HEK293 (cell line): ENCODE results near the gene UBE2G1.

Experiments
- CTCF ChIA-PET: fragments of 350-600 bp; formaldehyde crosslinking; extraction: SDS; loops from one replicate; lab custom pipeline; 2021; ENCODE audit warnings: antibody characterized with exemption; lab: Yijun Ruan, JAX
- POLR2A ChIA-PET: fragments of 300-600 bp; formaldehyde crosslinking; extraction: SDS; loops from one replicate; lab custom pipeline; 2020; ENCODE audit warnings: antibody characterized with exemption, inconsistent platforms; lab: Yijun Ruan, JAX
- H3K27ac ChIP-seq: fragments of 200-500 bp; sonication (Bioruptor generic); 2 replicates; pipeline ENCODE4 v1.5.1; 2014; ENCODE audit warnings: low read depth, low read length, control low read depth, inconsistent platforms; ENCODE audit errors: extremely low read depth
- H3K36me3 ChIP-seq, 2 experiments: fragments of 200-500 bp in 1 of 2; sonication (Bioruptor generic) in 1 of 2; 1 replicate in 1 of 2; 2 replicates in 1 of 2; pipeline ENCODE4 v1.5.1; 2014 to 2017; ENCODE audit warnings: inconsistent platforms in 2 of 2, low read length in 2 of 2; ENCODE audit not compliant: control insufficient read depth in 2 of 2, insufficient read depth in 1 of 2
- H3K4me1 ChIP-seq: fragments of 200-500 bp; sonication (Bioruptor generic); 2 replicates; pipeline ENCODE4 v1.5.1; 2014; ENCODE audit warnings: mild to moderate bottlenecking, low read length, inconsistent platforms; ENCODE audit not compliant: control insufficient read depth, insufficient read depth
- H3K4me3 ChIP-seq: 2 replicates; pipeline ENCODE4 v1.5.1; 2011; ENCODE audit warnings: low read depth, mild to moderate bottlenecking, control low read depth, low read length, moderate library complexity
- H3K9me3 ChIP-seq: fragments of 200-500 bp; sonication (Bioruptor generic); 2 replicates; pipeline ENCODE4 v1.5.1; 2014; ENCODE audit warnings: low read depth, low read length, inconsistent platforms; ENCODE audit not compliant: control insufficient read depth, insufficient read depth
- GLIS1 ChIP-seq: fragments of 450-650 bp; formaldehyde crosslinking; IDR thresholded peaks from 2 replicates; pipeline ENCODE4 v1.5.1; 2016; ENCODE audit warnings: missing biosample characterization, missing genetic modification characterization
- KLF9 ChIP-seq: fragments of 450-650 bp; formaldehyde crosslinking; IDR thresholded peaks from 2 replicates; pipeline ENCODE4 v1.5.1; 2016; ENCODE audit warnings: missing biosample characterization, missing genetic modification characterization, low read depth
- OSR2 ChIP-seq: fragments of 450-650 bp; formaldehyde crosslinking; IDR thresholded peaks from 2 replicates; pipeline ENCODE4 v1.5.1; 2016; ENCODE audit warnings: missing biosample characterization, missing genetic modification characterization
- OVOL3 ChIP-seq: fragments of 450-650 bp; formaldehyde crosslinking; IDR thresholded peaks from 2 replicates; pipeline ENCODE4 v1.5.1; 2016; ENCODE audit warnings: missing biosample characterization, missing genetic modification characterization
- SALL2 ChIP-seq: fragments of 450-650 bp; formaldehyde crosslinking; IDR thresholded peaks from 2 replicates; pipeline ENCODE4 v1.5.0; 2017; ENCODE audit warnings: missing biosample characterization, mild to moderate bottlenecking, missing genetic modification characterization, borderline replicate concordance
- SP7 ChIP-seq: fragments of 450-650 bp; formaldehyde crosslinking; IDR thresholded peaks from 2 replicates; pipeline ENCODE4 v1.5.1; 2016; ENCODE audit warnings: missing biosample characterization, missing genetic modification characterization
- YY2 ChIP-seq: fragments of 450-650 bp; formaldehyde crosslinking; IDR thresholded peaks from 2 replicates; pipeline ENCODE4 v1.5.1; 2016; ENCODE audit warnings: missing biosample characterization, missing genetic modification characterization
- ZIC2 ChIP-seq: fragments of 450-650 bp; formaldehyde crosslinking; IDR thresholded peaks from 2 replicates; pipeline ENCODE4 v1.5.1; 2016; ENCODE audit warnings: missing biosample characterization, missing genetic modification characterization
- ZNF223 ChIP-seq: fragments of 450-650 bp; formaldehyde crosslinking; IDR thresholded peaks from 2 replicates; pipeline ENCODE4 v1.5.1; 2016; ENCODE audit warnings: missing biosample characterization, missing genetic modification characterization
- ZNF24 ChIP-seq: fragments of 450-650 bp; formaldehyde crosslinking; IDR thresholded peaks from 2 replicates; pipeline ENCODE4 v1.5.1; 2016; ENCODE audit warnings: missing biosample characterization, missing genetic modification characterization
- ZNF341 ChIP-seq: fragments of 450-650 bp; formaldehyde crosslinking; IDR thresholded peaks from 2 replicates; pipeline ENCODE4; 2016; ENCODE audit warnings: low read depth, missing biosample characterization, missing genetic modification characterization
- ZNF350 ChIP-seq: fragments of 450-650 bp; formaldehyde crosslinking; IDR thresholded peaks from 2 replicates; pipeline ENCODE4 v1.5.0; 2017; ENCODE audit warnings: missing biosample characterization, mild to moderate bottlenecking, missing genetic modification characterization
- ZNF426 ChIP-seq: fragments of 450-650 bp; formaldehyde crosslinking; IDR thresholded peaks from 2 replicates; pipeline ENCODE4 v1.5.1; 2017; ENCODE audit warnings: missing biosample characterization, missing genetic modification characterization, mild to moderate bottlenecking, inconsistent platforms, moderate library complexity
- ZNF514 ChIP-seq: fragments of 450-650 bp; formaldehyde crosslinking; IDR thresholded peaks from 2 replicates; pipeline ENCODE4 v1.5.1; 2016; ENCODE audit warnings: missing biosample characterization, missing genetic modification characterization
- ZNF600 ChIP-seq: fragments of 450-650 bp; formaldehyde crosslinking; IDR thresholded peaks from 2 replicates; pipeline ENCODE4 v1.5.1; 2016; ENCODE audit warnings: missing biosample characterization, missing genetic modification characterization
- ZNF624 ChIP-seq: fragments of 450-650 bp; formaldehyde crosslinking; IDR thresholded peaks from 2 replicates; pipeline ENCODE4 v1.5.1; 2017; ENCODE audit warnings: missing biosample characterization, missing genetic modification characterization
- ZNF629 ChIP-seq: fragments of 450-650 bp; formaldehyde crosslinking; IDR thresholded peaks from 2 replicates; pipeline ENCODE4 v1.5.1; 2017; ENCODE audit warnings: missing biosample characterization, missing genetic modification characterization
- TF ChIP-seq, protein P1 (sequence below): fragments of 450-650 bp; formaldehyde crosslinking; IDR thresholded peaks from 2 replicates; pipeline ENCODE4 v1.5.1; 2016; ENCODE audit warnings: missing biosample characterization, missing genetic modification characterization
- TF ChIP-seq, protein P2 (sequence below): fragments of 450-650 bp; formaldehyde crosslinking; IDR thresholded peaks from 2 replicates; pipeline ENCODE4 v1.5.1; 2016; ENCODE audit warnings: missing biosample characterization, missing genetic modification characterization

UBE2G1 gene

GRCh38 chr17:4247971-4248388 lies 118.5 kb downstream of the UBE2G1 start:
- no peak overlapping the region for H3K4me3 ChIP-seq
- CTCF ChIA-PET: interaction anchor here (0.6 to 7.9 kb wide), 7 partner anchors 9 to 165 kb away, joined by 3 to 76 read pairs (median 4); partner anchors contain the start of gene ANKFY1
- peak; percentile 51 for TF ChIP-seq GLIS1 (tag by site-specific recombination)
- TF ChIP-seq ZNF350 (tag by site-specific recombination): no peak
- 0 out of 2 replicates have a peak, but pooled peaks have one; percentile 24 for TF ChIP-seq ZNF600 (tag by site-specific recombination)
- TF ChIP-seq ZIC2 (tag by site-specific recombination): peak; percentile 62
- peak; percentile 21; the same call in 1 of the 2 replicates for TF ChIP-seq SP7
- no peak for TF ChIP-seq ZNF341 (tag by site-specific recombination)
- TF ChIP-seq ZNF24: no peak
- TF ChIP-seq SALL2 (tag by site-specific recombination): no peak
- TF ChIP-seq KLF9 (tag by site-specific recombination): 0 out of 2 replicates have a peak, but pooled peaks have one; percentile 16
- TF ChIP-seq ZNF624 (tag by site-specific recombination): no peak
- TF ChIP-seq, protein P1, sequence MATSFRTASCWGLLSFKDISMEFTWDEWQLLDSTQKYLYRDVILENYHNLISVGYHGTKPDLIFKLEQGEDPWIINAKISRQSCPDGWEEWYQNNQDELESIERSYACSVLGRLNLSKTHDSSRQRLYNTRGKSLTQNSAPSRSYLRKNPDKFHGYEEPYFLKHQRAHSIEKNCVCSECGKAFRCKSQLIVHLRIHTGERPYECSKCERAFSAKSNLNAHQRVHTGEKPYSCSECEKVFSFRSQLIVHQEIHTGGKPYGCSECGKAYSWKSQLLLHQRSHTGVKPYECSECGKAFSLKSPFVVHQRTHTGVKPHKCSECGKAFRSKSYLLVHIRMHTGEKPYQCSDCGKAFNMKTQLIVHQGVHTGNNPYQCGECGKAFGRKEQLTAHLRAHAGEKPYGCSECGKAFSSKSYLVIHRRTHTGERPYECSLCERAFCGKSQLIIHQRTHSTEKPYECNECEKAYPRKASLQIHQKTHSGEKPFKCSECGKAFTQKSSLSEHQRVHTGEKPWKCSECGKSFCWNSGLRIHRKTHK (tag by site-specific recombination): no peak
- 0 out of 2 replicates have a peak, but pooled peaks have one; percentile 22 for TF ChIP-seq OSR2
- TF ChIP-seq ZNF514 (tag by site-specific recombination): no peak
- TF ChIP-seq, all 188 proteins: peak for 6
- peaks cover 22% of the 10 kb centered on the region for H3K4me1 ChIP-seq
- no peaks in the 10 kb centered on the region for H3K9me3 ChIP-seq
- POLR2A ChIA-PET: interaction anchor here (0.8 to 1.6 kb wide), 3 partner anchors 14 to 18 kb away, joined by 3 to 5 read pairs (median 4); partner anchors contain the start of gene ANKFY1
- H3K27ac ChIP-seq: no peak overlapping the region
- H3K36me3 ChIP-seq: peaks cover 3 to 7% of the 10 kb centered on the region in 2 experiments; a peak in 1 of 3 replicates

GRCh38 chr17:4247361-4247970 lies 119.0 kb downstream of the UBE2G1 start:
- CTCF ChIA-PET: interaction anchor here (0.6 to 7.9 kb wide), 8 partner anchors 8 to 165 kb away, joined by 3 to 76 read pairs (median 4); partner anchors contain the start of gene ANKFY1
- Histone ChIP-seq H3K36me3 (peaks cover 4 to 7% of the 10 kb centered on the region in 2 experiments; a peak in 2 of 3 replicates), H3K9me3 (no peaks in the 10 kb centered on the region), H3K27ac (no peak overlapping the region), H3K4me3 (no peak overlapping the region), H3K4me1 (peaks cover 22% of the 10 kb centered on the region)
- POLR2A ChIA-PET: interaction anchor here (0.7 to 1.6 kb wide), 4 partner anchors 13 to 39 kb away, joined by 3 to 5 read pairs (median 4); partner anchors contain the start of gene ANKFY1
- TF ChIP-seq ZNF223 (tag by site-specific recombination) (no peak), ZNF426 (tag by site-specific recombination) (no peak), ZNF629 (tag by site-specific recombination) (no peak), OVOL3 (tag by site-specific recombination) (no peak), YY2 (tag by site-specific recombination) (no peak)
- TF ChIP-seq, protein P2, sequence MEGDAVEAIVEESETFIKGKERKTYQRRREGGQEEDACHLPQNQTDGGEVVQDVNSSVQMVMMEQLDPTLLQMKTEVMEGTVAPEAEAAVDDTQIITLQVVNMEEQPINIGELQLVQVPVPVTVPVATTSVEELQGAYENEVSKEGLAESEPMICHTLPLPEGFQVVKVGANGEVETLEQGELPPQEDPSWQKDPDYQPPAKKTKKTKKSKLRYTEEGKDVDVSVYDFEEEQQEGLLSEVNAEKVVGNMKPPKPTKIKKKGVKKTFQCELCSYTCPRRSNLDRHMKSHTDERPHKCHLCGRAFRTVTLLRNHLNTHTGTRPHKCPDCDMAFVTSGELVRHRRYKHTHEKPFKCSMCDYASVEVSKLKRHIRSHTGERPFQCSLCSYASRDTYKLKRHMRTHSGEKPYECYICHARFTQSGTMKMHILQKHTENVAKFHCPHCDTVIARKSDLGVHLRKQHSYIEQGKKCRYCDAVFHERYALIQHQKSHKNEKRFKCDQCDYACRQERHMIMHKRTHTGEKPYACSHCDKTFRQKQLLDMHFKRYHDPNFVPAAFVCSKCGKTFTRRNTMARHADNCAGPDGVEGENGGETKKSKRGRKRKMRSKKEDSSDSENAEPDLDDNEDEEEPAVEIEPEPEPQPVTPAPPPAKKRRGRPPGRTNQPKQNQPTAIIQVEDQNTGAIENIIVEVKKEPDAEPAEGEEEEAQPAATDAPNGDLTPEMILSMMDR (tag by site-specific recombination): no peak
